GM12878 (cell line): ENCODE measurements around the gene HVCN1.

Experiments
- EZH2 ChIP-seq: IDR thresholded peaks from 2 replicates; pipeline ENCODE4 v1.6.1; 2012; ENCODE audit warnings: low read depth, mild to moderate bottlenecking, control low read depth, inconsistent platforms, low read length, borderline replicate concordance; ENCODE audit not compliant: control insufficient read depth
- MEF2B ChIP-seq: fragments of 450-650 bp; IDR thresholded peaks from 2 replicates; pipeline ENCODE4 v1.6.1; 2018; ENCODE audit warnings: mild to moderate bottlenecking, moderate library complexity; ENCODE audit not compliant: partially characterized antibody, poor library complexity, severe bottlenecking
- TCF12 ChIP-seq: IDR thresholded peaks from 2 replicates; pipeline ENCODE4 v1.6.1; 2011; ENCODE audit warnings: low read depth, mild to moderate bottlenecking, low read length

GRCh38 chr12:110683888-110684287 is 5.0 kb downstream of the HVCN1 start:
- TF ChIP-seq MEF2B (no peak), EZH2 (no peak), TCF12 (no peak)
